ENCODE results near the gene LAMA3.
A peak's percentile ranks its signal among the peaks of the same experiment; 100 is the strongest.

Gene LAMA3

GRCh38 chr18:23689031-23689615 is at the start of gene LAMA3:
LAMA3 (plus strand) TSS chr18:23689453; CDS start chr18:23689684, 231 bp downstream.
- no peak for DNase-seq (ENCODE audit: low read depth)

- no peak for DNase-seq (ENCODE audit: low read depth)
Observed at GRCh38 chr18:23640052-23640451, 49.2 kb upstream of the LAMA3 start.

DNA sequence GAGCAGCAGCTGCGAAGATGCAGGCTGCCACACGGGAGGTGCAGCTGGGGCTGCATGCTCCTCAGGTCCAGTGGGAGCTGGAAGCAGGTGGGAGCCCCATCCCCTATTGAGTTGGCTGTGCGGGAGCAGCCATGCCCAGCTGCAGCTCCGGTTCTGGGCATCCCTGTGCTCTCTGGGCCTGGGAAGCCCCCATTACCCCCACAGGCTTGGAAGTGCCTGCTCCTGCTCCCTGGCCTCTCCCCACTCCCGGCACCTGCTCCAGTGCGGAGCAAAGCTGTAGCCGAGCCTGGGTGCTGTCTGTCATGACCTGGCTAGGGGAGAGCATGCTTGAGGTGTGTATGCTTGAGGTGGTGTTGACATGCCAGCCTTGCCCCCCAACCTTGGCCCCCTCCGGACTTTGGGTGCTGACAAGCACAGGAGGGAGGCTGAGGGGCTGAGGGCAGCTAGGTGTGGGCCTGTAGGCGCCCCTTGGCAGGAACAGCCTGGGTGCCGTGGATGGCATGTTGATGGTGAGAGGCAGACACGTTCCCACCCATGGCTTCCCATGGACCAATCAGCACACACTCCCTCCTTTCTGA is 48.0 kb upstream of the LAMA3 start:
- DNase-seq (ENCODE audit: low read depth): no peak

- no peak for DNase-seq (ENCODE audit: low read depth)
Observed at GRCh38 chr18:23641937-23642666, 47.2 kb upstream of the LAMA3 start.

- DNase-seq (ENCODE audit: low read depth): no peak
Observed at GRCh38 chr18:23643815-23644490, 45.3 kb upstream of the LAMA3 start.

GRCh38 chr18:23645568-23646175 is 43.6 kb upstream of the LAMA3 start:
- DNase-seq (ENCODE audit: low read depth): no peak

DNA sequence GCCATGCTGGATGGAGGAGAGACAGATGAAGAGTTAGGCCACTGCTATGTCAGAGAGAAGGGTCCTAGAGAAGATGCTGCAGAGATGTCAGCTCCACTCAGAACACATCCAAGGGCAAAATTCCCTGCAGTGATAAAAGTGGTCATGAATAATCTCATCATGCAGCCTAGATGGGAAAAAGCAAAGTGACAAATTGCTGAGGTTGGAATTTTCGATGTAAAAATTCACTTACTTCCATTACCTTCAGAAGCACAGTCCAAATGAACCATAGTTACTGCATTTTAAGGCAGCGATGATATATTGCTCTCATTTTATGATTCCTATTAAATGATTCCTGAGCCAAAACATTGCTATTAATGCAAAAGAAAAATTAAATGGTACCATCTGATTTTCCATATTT is 43.0 kb upstream of the LAMA3 start:
- no peak for DNase-seq (ENCODE audit: low read depth)

GRCh38 chr18:23648456-23648855 is 40.8 kb upstream of the LAMA3 start:
- no peak for DNase-seq (ENCODE audit: low read depth)

GRCh38 chr18:23648940-23649607 is 40.2 kb upstream of the LAMA3 start:
- DNase-seq (ENCODE audit: low read depth): no peak

- peak; percentile 79 for DNase-seq (ENCODE audit: low read depth)
Observed at GRCh38 chr18:23650968-23651927, 38.0 kb upstream of the LAMA3 start.

- no peak for DNase-seq (ENCODE audit: low read depth)
Observed at GRCh38 chr18:23652232-23652631, 37.0 kb upstream of the LAMA3 start.

DNA sequence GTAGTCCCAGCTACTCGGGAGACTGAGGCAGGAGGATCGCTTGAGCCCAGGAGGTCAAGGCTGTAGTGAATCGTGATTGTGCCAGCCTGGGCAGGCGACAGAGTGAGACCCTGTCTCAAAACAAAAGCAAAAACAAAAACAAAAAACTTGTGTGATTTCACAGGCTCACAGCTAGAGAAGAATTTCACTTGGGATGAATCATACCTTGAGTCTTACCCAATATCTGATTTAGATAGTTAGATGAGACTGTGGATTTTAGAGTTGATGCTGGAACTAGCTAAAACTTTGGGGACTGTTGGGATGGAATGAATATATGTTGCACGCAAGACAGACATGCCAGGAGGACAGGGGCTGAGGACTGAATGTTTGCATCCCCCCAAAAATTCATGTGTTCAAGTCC is 31.0 kb upstream of the LAMA3 start:
- DNase-seq (ENCODE audit: low read depth): no peak

DNA sequence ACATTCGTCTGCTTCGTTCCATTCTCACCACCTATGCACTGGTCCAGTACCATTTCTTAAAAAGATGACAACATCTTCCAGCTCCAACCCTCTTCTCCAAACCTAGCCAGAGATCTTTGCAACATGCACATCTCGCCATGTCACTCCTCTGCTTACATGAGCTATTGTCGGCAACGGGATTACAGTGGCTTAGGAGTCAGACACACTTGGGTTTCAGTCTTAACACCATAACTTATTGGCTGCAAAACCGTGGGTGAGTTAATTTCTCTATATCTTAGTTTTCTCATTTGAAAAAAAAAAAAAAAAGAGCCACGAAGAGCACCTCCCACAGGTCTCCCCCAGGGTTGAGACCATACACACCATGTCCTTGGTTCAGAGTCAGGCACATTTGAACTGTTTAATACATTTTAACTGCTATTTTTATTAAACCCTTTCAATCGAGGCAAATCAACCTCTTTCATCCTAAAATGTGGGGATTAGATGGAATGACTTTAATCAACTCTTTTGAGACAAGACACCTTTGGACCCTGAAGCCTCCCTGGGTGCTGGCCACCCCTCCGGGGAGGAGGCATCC is 27.4 kb upstream of the LAMA3 start:
- no peak for DNase-seq (ENCODE audit: low read depth)

DNA sequence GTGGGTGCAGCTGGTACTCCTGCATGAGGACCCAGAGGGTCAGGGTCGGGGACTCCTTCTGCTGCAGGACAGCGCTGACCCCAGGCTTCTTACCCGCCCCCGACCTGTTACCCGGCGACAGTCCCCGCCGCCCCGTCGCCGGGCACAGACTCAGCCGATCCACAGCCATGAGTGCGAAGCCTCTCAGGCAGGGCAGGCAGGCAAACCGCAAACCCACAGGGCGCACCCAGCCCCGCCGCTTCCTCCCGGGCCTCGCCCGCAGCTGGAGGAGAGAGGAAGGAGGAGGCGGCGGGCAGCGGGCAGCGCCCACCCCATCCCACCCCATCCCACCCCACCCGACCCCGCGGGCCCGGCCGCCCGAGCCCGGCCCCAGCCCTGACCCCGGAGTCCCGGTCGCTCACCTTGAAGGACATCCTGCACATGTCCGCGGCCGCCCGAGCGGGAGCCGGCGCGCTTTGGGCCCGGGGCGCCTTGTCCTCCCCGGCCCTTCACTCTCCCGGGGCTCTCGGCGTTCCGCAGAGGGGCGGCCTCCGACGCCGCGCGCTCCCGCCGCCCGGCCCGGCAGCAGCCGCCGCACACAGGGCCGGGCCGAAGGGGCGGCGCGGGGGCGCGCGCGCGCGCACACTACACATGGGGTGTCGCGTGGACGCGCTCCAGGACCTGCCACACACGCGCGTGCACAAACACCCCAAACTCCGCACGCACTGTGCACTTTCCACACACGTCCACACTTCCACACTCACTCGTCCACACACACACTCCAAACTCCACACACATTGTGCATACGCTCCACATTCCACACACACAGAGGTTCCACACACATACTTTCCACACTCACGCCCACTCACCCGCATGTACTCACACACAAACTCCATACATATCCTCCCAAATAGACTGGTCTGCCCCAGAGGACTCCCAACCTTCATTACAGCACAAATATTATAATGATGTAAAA is 26.7 kb upstream of the LAMA3 start, which contains the start of gene ANKRD29:
Gene ANKRD29 (minus strand): TSS at position 603 of the 955 bp plus-strand sequence. CDS start 181 bp downstream, at position 422.
- no peak for DNase-seq (ENCODE audit: low read depth)

DNA sequence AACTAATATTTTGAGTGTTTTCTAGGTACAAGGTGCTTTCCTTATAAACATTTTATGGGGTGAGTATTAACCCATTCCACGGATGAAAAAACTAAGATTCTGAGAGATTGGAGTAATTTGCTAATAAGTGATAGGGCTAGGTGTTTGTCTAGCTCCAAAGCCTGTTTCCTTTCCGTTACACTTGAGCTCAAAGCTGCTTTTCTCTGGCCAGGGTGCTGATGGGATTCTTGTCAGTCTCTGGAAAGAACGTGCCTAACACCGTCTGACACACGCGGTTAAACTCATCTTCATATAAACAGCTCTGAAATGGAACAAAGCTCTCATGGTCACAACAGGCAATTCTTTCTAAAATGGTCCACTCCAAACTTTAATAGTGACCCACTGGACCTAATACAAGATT is 24.6 kb upstream of the LAMA3 start:
- DNase-seq (ENCODE audit: low read depth): no peak

- DNase-seq (ENCODE audit: low read depth): no peak
Observed at GRCh38 chr18:23667114-23667513, 22.1 kb upstream of the LAMA3 start.

DNA sequence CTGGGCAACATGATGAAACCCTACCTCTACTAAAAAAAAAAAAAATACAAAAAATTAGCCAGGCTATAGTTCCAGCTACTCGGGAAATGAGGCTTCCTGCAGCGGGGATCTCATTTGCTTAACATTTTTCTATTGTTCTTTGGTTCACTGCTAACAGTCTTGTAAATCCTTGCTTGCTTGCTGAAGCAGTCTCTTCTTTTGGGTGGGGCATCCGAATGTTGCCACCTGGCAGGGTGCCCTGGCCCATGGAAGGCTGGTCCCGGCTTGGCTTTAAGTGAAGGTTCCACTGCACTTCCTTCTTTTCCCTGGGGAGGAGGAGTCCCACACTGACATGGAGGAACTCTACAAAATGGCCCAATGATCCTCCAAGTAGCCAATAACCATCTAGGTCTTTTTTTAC is 20.5 kb upstream of the LAMA3 start:
- DNase-seq (ENCODE audit: low read depth): no peak

- DNase-seq (ENCODE audit: low read depth): no peak
Observed at GRCh38 chr18:23669202-23669766, 20.0 kb upstream of the LAMA3 start.
